GM18867 (cell line): ENCODE measurements around the gene ZNF83.
"Not testable (repeated sequence)": the region's sequence is repeated elsewhere in the genome, so short reads cannot be mapped to it uniquely, and the experiment has no call there.

ENCODE experiments used
- ATAC-seq: cut with Tn5 transposase; IDR thresholded peaks from one replicate; pipeline ENCODE4 v1.9.1; 2021; ENCODE audit warnings: mild to moderate bottlenecking, moderate library complexity; ENCODE audit not compliant: unreplicated experiment

The ZNF83 gene

GRCh38 chr19:52570000-52570861 is 67.9 kb downstream of the ZNF83 start, which contains the start of gene ZNF701:
ZNF701 (plus strand) TSS chr19:52570287; CDS start chr19:52574148, 3,861 bp downstream.
- peak; percentile 89 for ATAC-seq

GRCh38 chr19:52569638-52569999 is 68.5 kb downstream of the ZNF83 start:
- not testable (repeated sequence) for ATAC-seq

- no peak for ATAC-seq
These were observed 70.2 kb downstream of the ZNF83 start for GRCh38 chr19:52567921-52568320.

GRCh38 chr19:52566588-52566987 is 71.6 kb downstream of the ZNF83 start:
- no peak for ATAC-seq

GRCh38 chr19:52566121-52566520 is 72.0 kb downstream of the ZNF83 start:
- ATAC-seq = no peak
